Left ventricle myocardium inferior (tissue), 1 donor: Measurements from ENCODE around the gene BMPR1A. TPM values are rescaled to one million over a fixed set of nuclear protein-coding genes. Genes with fewer than 3 reads are reported as not detected.
A peak's percentile ranks its signal among the peaks of the same experiment; 100 is the strongest.

Source experiments
- DNase-seq: peaks from one replicate; pipeline ENCODE4 v3.0.0-alpha.2; 2020
- H3K27ac ChIP-seq: fragments of 200-600 bp; replicated peaks from 2 replicates; pipeline ENCODE4 v1.8.0; 2021
- H3K27me3 ChIP-seq: fragments of 200-600 bp; 2 replicates; pipeline ENCODE4 v1.8.0; 2021; ENCODE audit warnings: low read depth
- H3K36me3 ChIP-seq: fragments of 200-600 bp; 2 replicates; pipeline ENCODE4 v1.8.0; 2021
- H3K4me1 ChIP-seq: fragments of 200-600 bp; 2 replicates; pipeline ENCODE4 v1.8.0; 2021
- H3K4me3 ChIP-seq: fragments of 200-600 bp; 2 replicates; pipeline ENCODE4 v1.8.0; 2021; ENCODE audit warnings: mild to moderate bottlenecking, moderate library complexity
- H3K9me3 ChIP-seq: fragments of 200-600 bp; replicated peaks from 2 replicates; pipeline ENCODE4 v1.8.0; 2021
- intact Hi-C: fragments of 100-400 bp; cut with micrococcal nuclease; formaldehyde crosslinking; loops from one replicate; pipeline ENCODE4 v1.11.0; 2022
- total RNA-seq: library from RNA; stranded (reverse); fragmentation: NEBNext Ultra II Directional; extraction: Animal tissue kit (Norgen Biotek cat#: 25700); gene quantifications from one replicate; pipeline ENCODE4 v1.2.1, GENCODE V29; 2021
- TF ChIP-seq, protein P1 (sequence below): fragments of 200-600 bp; IDR thresholded peaks from 2 replicates; pipeline ENCODE4 v1.8.0; 2021; ENCODE audit warnings: antibody characterized with exemption, mild to moderate bottlenecking, borderline replicate concordance
- donor health status: DM: no; HTN: yes; CAD: no; lungs with severe emphysema.

BMPR1A gene
- total RNA-seq, 1 donor from 2014 or later: 43.8 TPM

GRCh38 chr10:86758189-86759072 is 2.0 kb downstream of the BMPR1A start:
- intact Hi-C loops: no loop called here
- peaks cover 82% of the 10 kb centered on the region for H3K4me1 ChIP-seq

DNA sequence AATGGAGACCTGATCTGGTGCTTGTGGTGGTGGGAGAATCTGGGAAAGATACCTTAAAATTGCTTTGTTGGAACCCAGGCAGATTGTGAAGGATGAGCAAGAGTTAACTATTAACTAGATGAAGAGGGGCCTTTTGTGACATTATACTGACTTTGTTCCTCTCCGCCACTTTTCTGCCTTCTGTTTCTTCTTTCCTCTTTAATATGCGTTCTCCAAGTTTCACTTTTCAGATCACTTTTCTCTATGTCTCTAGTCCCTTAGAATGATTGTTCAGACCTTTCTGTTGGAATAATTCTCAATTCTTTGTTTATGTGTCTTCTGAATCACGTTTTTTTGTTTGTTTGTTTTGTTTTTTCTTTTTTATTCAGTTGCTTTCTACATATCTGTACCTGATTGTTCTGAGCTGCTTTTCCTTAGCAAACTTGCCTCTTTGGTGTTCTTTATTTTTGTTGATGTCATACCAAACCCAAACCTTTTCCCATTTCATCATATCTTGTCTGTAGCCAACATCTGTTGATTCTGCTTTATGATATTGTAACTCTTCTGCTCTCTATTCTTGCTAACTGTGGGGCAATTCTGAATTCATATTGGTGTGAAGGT is 2.8 kb downstream of the BMPR1A start:
- Histone ChIP-seq H3K36me3 (no peaks in the 10 kb centered on the region), H3K27ac (peak overlapping the region; percentile 42), H3K4me3 (peak overlapping the region; percentile 85), H3K27me3 (peaks cover 84% of the 10 kb centered on the region), H3K4me1 (peaks cover 75% of the 10 kb centered on the region), H3K9me3 (no peaks in the 10 kb centered on the region)
- TF ChIP-seq, protein P1, sequence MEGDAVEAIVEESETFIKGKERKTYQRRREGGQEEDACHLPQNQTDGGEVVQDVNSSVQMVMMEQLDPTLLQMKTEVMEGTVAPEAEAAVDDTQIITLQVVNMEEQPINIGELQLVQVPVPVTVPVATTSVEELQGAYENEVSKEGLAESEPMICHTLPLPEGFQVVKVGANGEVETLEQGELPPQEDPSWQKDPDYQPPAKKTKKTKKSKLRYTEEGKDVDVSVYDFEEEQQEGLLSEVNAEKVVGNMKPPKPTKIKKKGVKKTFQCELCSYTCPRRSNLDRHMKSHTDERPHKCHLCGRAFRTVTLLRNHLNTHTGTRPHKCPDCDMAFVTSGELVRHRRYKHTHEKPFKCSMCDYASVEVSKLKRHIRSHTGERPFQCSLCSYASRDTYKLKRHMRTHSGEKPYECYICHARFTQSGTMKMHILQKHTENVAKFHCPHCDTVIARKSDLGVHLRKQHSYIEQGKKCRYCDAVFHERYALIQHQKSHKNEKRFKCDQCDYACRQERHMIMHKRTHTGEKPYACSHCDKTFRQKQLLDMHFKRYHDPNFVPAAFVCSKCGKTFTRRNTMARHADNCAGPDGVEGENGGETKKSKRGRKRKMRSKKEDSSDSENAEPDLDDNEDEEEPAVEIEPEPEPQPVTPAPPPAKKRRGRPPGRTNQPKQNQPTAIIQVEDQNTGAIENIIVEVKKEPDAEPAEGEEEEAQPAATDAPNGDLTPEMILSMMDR: no peak
- DNase-seq: no peak
- intact Hi-C loops: no loop called here

More at GRCh38 chr10:86758189-86759072, 2.0 kb downstream of the BMPR1A start:
- H3K27ac ChIP-seq: peak overlapping the region; percentile 99
- H3K36me3 ChIP-seq: no peaks in the 10 kb centered on the region
- no peaks in the 10 kb centered on the region for H3K9me3 ChIP-seq
- DNase-seq: no peak
- peaks cover 89% of the 10 kb centered on the region for H3K27me3 ChIP-seq
- TF ChIP-seq, protein P1: no peak
- H3K4me3 ChIP-seq: peak overlapping the region; percentile 85

- intact Hi-C loops: no loop called here
- TF ChIP-seq, protein P1: no peak
- H3K9me3 ChIP-seq: no peaks in the 10 kb centered on the region
- H3K36me3 ChIP-seq: no peaks in the 10 kb centered on the region
- H3K27me3 ChIP-seq: peaks cover 47% of the 10 kb centered on the region
- DNase-seq: no peak
- peaks cover 65% of the 10 kb centered on the region for H3K4me1 ChIP-seq
- no peak overlapping the region for H3K27ac ChIP-seq
- no peak overlapping the region for H3K4me3 ChIP-seq
Measured at GRCh38 chr10:86763404-86763803, 7.0 kb downstream of the BMPR1A start.

GRCh38 chr10:86765548-86765947 is 9.1 kb downstream of the BMPR1A start:
- Histone ChIP-seq H3K36me3 (no peaks in the 10 kb centered on the region), H3K27me3 (peaks cover 32% of the 10 kb centered on the region), H3K4me1 (peaks cover 68% of the 10 kb centered on the region), H3K4me3 (no peak overlapping the region), H3K9me3 (no peaks in the 10 kb centered on the region), H3K27ac (no peak overlapping the region)
- intact Hi-C loops: no loop called here
- TF ChIP-seq, protein P1: no peak
- DNase-seq: no peak

DNA sequence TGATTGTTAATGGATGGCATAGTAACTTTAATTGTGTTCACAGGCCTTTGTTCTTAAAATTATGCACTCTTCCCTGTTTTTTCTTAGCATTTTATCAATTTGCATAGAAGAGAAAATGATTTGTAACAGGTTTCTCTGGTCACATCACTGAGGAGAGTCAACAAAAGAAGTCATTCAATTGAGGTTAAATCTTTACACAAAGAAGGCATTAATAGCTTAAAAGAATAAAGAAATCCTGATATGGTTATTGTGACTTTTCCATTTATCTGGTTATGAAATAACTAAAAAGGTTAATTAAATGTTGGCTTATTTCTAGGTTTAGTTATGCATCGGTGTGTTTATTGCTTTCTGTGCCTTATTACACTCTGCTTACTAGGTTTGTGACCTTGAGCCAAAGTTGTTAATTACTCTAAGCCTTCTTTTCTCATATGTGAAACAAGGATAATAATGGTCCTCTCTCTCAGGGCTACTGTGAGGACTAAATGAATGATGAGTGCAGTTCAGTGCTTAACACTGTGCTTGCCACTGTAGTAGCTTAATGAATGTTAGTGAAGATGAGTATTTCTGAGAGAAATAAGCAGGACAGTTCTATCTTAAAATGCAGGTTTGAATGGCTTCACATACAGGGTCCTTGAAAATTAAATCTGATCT is 12.1 kb downstream of the BMPR1A start:
- Histone ChIP-seq H3K27me3 (peaks cover 7% of the 10 kb centered on the region), H3K36me3 (no peaks in the 10 kb centered on the region), H3K27ac (no peak overlapping the region), H3K9me3 (no peaks in the 10 kb centered on the region), H3K4me1 (peaks cover 63% of the 10 kb centered on the region), H3K4me3 (no peak overlapping the region)
- TF ChIP-seq, protein P1: no peak
- no peak for DNase-seq
- intact Hi-C loops: no loop called here
